Hematopoietic multipotent progenitor cell treated with erythropoietin and hydrocortisone succinate and interleukin-3 and kit ligand, for 4 days (in vitro differentiated cells): ENCODE data around the gene POU6F1.
"Not testable (repeated sequence)": the region's sequence is repeated elsewhere in the genome, so short reads cannot be mapped to it uniquely, and the experiment has no call there.

Experiments
- DNase-seq: peaks from one replicate; pipeline ENCODE4 v3.0.0-alpha.2; 2015

The POU6F1 gene, protein sequence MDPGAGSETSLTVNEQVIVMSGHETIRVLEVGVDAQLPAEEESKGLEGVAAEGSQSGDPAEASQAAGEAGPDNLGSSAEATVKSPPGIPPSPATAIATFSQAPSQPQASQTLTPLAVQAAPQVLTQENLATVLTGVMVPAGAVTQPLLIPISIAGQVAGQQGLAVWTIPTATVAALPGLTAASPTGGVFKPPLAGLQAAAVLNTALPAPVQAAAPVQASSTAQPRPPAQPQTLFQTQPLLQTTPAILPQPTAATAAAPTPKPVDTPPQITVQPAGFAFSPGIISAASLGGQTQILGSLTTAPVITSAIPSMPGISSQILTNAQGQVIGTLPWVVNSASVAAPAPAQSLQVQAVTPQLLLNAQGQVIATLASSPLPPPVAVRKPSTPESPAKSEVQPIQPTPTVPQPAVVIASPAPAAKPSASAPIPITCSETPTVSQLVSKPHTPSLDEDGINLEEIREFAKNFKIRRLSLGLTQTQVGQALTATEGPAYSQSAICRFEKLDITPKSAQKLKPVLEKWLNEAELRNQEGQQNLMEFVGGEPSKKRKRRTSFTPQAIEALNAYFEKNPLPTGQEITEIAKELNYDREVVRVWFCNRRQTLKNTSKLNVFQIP

DNA sequence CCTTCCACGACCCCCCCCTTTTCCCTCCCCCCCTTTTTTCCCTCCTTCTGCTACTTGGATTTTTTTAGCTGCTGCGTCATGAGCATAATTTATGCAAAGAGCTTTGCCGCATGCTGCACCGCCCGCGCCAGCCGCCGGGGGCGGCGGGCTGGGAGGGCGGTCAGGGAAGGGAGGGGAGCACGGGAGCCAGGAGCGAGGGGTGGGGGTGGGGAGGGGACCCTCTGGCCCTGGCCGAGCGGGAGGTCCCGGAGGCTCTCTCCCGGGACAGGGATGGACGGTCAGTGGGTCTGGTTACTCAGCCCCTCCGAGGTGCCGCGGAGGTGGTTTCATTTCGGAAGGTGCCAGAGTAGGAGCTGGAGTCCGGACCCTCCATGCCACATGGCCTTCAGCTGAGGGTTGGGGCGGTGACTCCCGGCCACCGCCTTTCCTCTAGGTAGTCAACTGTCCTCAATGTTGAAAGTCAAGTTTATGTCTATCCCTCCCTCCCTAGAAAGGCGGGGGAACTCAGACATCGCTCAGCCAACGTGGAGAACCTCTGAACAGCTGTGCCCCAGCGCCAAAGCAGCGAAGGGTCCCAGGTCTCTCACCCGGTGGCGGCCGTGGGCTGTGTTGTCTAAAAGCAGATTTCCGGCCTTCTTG, at the start of gene POU6F1:
POU6F1 (minus strand) TSS at position 95 of the 639 bp plus-strand sequence. CDS start 11,226 bp downstream, outside the sequence.
- peak; percentile 94 for DNase-seq

GRCh38 chr12:51265024-51265423, 47.2 kb upstream of the POU6F1 start:
- DNase-seq = no peak

DNA sequence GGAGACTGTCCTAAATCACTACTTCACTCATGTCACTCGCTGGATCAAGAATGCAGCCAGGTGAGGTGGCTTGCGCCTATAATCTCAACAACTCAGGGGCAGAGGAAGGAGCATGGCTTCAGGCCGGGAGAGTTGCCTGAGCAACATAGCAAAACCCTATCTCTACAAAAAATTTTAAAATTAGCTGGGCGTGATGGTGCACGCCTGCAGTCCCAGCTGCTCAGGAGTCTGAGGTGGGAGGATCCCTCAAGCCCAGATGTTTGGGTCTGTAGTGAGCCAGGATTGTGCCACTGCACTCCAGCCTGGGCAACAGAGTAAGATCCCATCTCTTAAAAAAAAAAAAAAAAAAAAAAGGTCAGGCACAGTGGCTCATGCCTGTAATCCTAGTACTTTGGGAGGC, 46.4 kb upstream of the POU6F1 start:
- DNase-seq = no peak

GRCh38 chr12:51263341-51263740, 45.5 kb upstream of the POU6F1 start:
- DNase-seq = no peak

DNA sequence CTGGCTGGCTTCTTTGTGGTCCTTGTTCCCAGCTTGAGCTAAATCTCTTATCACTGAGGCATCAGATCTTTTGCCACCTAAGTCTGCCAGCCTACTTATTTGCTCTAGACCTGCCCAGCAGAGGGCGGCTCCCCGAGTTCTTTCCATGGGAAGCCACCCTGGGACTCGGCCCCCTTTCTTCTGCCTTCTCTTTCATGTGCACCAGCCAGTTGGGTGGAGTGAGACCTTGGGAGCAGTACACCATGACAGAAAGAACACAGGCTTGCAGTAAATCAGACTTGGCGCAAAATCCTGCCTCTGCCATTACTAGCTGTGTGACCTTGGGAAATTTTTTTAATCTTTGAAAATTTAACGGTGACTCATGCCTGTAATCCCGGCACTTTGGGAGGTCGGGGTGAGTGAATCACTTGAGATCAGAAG, 44.9 kb upstream of the POU6F1 start:
- DNase-seq = peak; percentile 79

- DNase-seq = not testable (repeated sequence)
These were observed 41.7 kb upstream of the POU6F1 start for GRCh38 chr12:51259600-51259999.

- DNase-seq = no peak
These were observed 36.7 kb upstream of the POU6F1 start for GRCh38 chr12:51254536-51254935.

GRCh38 chr12:51253276-51253675, 35.4 kb upstream of the POU6F1 start:
- no peak for DNase-seq

DNA sequence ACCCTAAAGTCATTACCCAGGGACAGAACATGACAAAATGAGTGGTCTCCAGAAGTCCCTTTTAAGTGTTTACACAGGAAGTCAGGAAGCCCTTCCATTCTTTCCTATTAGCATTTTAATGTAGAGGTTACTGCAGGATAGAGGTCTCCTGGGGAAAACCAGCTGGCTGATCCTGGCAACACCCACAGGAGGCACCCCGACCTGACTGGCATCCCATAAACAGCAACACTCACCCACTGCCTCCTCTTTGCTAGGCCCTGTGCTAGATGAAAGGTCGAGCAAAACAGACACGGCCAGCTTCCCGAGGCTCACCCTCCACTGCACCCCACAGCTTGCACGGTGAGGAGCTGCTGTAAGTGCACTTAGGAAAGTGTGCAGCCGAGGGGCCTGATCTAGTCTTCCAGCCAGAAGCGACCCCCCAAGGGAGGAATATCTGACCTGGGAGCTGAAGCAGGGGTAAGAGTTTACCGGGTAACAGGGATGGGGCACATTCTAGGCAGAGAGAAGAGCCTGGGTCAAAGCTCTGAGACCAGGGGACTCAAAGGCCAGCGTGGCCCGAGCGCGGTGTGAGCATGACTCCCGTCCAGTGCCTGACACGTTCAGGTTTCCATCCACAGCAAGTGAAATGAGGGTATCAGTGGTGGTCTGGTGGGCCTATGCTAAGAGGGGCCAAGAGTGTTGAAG, 29.8 kb upstream of the POU6F1 start:
- DNase-seq = no peak

- DNase-seq = peak; percentile 93
These were observed 28.5 kb upstream of the POU6F1 start for GRCh38 chr12:51246254-51246853.

- peak; percentile 30 for DNase-seq
These were observed 27.8 kb upstream of the POU6F1 start for GRCh38 chr12:51245476-51246253.

DNA sequence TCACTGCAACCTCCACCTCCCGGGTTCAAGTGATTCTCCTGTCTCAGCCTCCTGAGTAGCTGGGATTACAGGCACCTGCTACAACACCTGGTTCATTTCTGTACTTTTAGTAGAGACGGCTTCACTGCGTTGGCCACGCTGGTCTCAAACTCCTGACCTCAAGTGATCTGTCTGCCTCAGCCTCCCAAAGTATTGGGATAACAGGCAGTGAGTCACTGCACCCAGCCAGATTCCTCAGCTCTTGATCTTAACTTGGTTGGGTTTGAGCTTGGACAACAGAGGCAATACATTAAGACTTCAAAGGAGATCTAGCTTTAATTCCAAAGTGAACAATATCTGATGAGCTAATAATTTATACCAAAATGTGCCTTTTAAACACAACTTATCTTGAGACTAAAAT, 26.4 kb upstream of the POU6F1 start:
- DNase-seq = no peak

- DNase-seq = no peak
These were observed 25.0 kb upstream of the POU6F1 start for GRCh38 chr12:51242876-51243275.

- peak; percentile 47 for DNase-seq
These were observed 24.3 kb upstream of the POU6F1 start for GRCh38 chr12:51242120-51242519.

GRCh38 chr12:51240971-51241370, 23.1 kb upstream of the POU6F1 start:
- no peak for DNase-seq

DNA sequence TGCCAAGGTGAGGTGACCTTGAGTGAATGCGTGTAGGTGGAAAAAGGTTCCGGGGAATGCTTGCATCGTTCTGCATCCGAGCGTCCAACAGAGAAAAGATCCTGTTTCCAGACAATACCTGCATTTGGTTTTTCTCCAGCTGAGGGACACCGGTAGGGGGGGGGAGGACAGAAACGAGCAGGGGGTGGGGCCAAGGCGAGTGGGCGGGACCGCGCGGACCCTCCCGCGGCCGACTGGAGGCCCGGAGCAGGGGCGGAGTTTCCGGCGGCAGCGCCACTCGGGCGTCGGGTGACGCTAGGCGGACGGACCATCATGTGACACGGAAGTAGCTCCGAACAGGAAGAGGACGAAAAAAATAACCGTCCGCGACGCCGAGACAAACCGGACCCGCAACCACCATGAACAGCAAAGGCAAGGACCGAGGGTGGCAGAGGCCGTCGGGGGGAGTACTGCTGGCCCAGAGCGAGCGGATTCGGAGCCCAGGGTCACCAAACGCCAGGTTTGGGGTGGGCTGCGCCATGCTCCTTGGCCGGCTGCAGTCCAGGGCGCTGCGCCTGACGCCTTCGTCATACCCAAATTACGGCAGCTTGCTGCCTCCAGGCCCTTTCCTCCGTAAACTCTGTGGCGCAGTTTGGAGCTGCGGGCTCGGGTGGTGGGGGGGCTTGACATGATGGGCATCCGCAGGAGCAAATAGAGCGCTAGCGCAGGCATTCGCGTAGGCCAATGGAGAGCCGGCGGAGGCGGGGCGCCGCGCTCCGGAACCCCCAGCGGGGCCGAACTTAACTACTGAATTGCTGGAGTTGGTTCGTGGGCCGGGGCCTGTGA, 20.9 kb upstream of the POU6F1 start, which contains the start of gene DAZAP2:
DAZAP2 (plus strand) TSS at position 317 of the 825 bp plus-strand sequence; CDS start at position 399, 82 bp downstream.
- peak; percentile 98 for DNase-seq

- DNase-seq = no peak
These were observed 20.2 kb upstream of the POU6F1 start for GRCh38 chr12:51238037-51238509.

DNA sequence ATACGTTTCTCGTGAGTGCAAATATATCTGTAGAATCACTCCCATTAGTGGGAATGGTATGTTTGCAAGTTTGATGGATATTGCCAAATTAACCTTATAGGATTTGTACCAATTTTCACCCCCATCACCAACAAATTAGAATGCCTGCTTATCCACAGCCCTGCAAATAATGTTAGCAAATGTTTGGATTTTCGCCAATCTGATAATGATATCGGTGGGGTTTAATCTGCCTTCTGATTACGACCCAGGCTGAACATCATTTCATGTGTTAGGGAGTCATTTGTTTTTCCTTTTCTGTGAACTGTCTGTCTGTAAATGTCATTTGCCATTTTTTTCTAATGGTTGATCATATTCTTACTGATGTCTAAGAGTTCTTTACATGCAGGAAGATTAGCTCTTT, 16.7 kb upstream of the POU6F1 start:
- peak; percentile 59 for DNase-seq

DNA sequence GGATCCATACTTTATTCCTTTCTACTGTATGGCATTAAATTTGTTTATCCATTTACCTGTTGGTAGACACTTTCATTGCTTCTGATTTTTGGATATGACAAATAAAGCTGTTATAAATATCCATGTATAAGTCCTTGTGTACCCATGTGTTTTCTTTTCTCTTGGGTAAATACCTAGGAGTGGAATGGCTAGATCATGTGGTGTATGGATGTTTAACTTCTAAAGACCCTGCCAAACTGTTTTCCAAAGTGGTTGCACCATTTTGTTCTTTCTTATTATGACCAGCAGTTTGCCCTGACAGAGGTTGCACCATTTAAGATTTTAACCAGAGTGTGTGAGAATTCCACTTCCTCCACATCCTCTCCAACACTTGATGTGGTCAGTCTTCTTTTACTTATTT, 14.8 kb upstream of the POU6F1 start:
- DNase-seq = no peak

DNA sequence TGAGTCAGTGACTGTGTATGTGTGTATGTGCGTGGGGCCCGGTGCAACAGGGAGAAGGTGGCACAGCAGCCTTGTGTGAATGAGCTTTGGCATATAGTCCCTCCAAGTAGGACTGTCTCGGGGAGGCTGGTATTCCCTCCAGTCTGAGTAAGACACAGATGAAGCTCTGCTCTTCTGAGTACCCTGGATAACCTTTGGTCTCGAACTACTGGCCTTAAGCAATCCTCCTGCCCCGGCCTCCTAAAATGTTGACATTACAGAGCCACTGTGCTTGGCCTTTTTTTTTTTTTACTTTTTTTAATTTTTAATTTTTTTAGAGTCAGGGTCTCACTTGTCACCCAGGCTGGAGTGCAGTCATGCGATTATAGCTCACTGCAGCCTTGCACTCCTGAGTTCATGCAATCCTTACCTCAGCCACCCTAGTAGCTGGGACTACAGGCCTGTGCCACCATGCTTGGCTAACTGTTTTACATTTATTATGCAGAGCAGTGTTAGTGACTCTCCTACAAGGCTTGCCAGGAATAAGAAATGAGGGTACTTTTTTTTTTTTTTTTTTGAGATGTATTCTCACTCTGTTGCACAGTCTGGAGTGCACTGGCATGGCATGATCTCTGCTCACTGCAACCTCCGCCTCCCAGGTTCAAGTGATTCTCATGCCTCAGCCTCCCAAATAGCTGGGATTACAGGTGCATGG, 11.4 kb upstream of the POU6F1 start:
- no peak for DNase-seq
